DND-41 (cell line): ENCODE data around the gene DCAKD.

Source experiments
- ATAC-seq: fragments of 200-7000 bp; cut with Tn5 transposase; 3 replicates; pipeline ENCODE4 v1.9.1; 2021; ENCODE audit warnings: low read depth; ENCODE audit not compliant: insufficient read depth
- DNase-seq: peaks from one replicate; pipeline ENCODE4 v3.0.0-alpha.2; 2020
- H2AFZ ChIP-seq: 2 replicates; pipeline ENCODE4 v1.6.0; 2012; ENCODE audit warnings: low read depth, low read length
- H3K27ac ChIP-seq: 2 replicates; pipeline ENCODE4 v1.5.1; 2012; ENCODE audit warnings: low read length, inconsistent platforms
- H3K27me3 ChIP-seq: fragments of 200-600 bp; sonication (generic); 2 replicates; pipeline ENCODE4 v1.6.0; 2012; ENCODE audit warnings: low read length, mild to moderate bottlenecking, inconsistent platforms; ENCODE audit not compliant: insufficient read depth, poor library complexity
- H3K36me3 ChIP-seq: 2 replicates; pipeline ENCODE4 v1.5.1; 2012; ENCODE audit warnings: low read length, inconsistent platforms; ENCODE audit not compliant: insufficient read depth
- H3K4me1 ChIP-seq: 2 replicates; pipeline ENCODE4 v1.5.1; 2012; ENCODE audit warnings: mild to moderate bottlenecking, low read length; ENCODE audit not compliant: insufficient read depth
- H3K4me2 ChIP-seq: 2 replicates; pipeline ENCODE4 v1.6.0; 2012; ENCODE audit warnings: mild to moderate bottlenecking, moderate library complexity, low read length, inconsistent platforms; ENCODE audit not compliant: insufficient read depth
- H3K4me3 ChIP-seq, 2 experiments: fragments of 200-600 bp in 1 of 2; shearing (Covaris generic) in 1 of 2; 2 replicates each; pipeline ENCODE4 v1.5.1; 2012 to 2016; ENCODE audit warnings: inconsistent platforms in 2 of 2, low read length in 2 of 2, mild to moderate bottlenecking in 2 of 2, low read depth in 1 of 2, moderate library complexity in 1 of 2
- H3K79me2 ChIP-seq: 2 replicates; pipeline ENCODE4 v1.6.0; 2012; ENCODE audit warnings: low read length, inconsistent platforms; ENCODE audit not compliant: insufficient read depth
- H3K9ac ChIP-seq: 2 replicates; pipeline ENCODE4 v1.6.0; 2012; ENCODE audit warnings: low read depth, mild to moderate bottlenecking, inconsistent platforms, low read length, moderate library complexity
- H3K9me3 ChIP-seq: 2 replicates; pipeline ENCODE4 v1.5.1; 2012; ENCODE audit warnings: low read length, moderate library complexity, mild to moderate bottlenecking, inconsistent platforms; ENCODE audit not compliant: insufficient read depth, severe bottlenecking
- H4K20me1 ChIP-seq: 2 replicates; pipeline ENCODE4 v1.6.0; 2012; ENCODE audit warnings: low read length; ENCODE audit not compliant: insufficient read depth
- CTCF ChIP-seq: IDR thresholded peaks from 2 replicates; pipeline ENCODE4 v1.5.1; 2012; ENCODE audit warnings: borderline replicate concordance, low read length, moderate library complexity, mild to moderate bottlenecking; ENCODE audit not compliant: poor library complexity, severe bottlenecking; ENCODE audit errors: extremely low read depth
- EZH2 ChIP-seq: IDR thresholded peaks from 3 replicates; pipeline ENCODE4 v1.6.1; 2012; ENCODE audit warnings: borderline replicate concordance, low read depth, mild to moderate bottlenecking, moderate library complexity, low read length, inconsistent platforms; ENCODE audit not compliant: severe bottlenecking

DCAKD gene

GRCh38 chr17:45073414-45074070 is 22.1 kb upstream of the DCAKD start:
- Histone ChIP-seq H2AFZ (no peak overlapping the region), H3K4me3 (no peak overlapping the region), H3K9me3 (no peaks in the 10 kb centered on the region), H3K27me3 (no peaks in the 10 kb centered on the region), H3K79me2 (peaks cover 94% of the 10 kb centered on the region), H3K4me2 (no peak overlapping the region), H3K4me1 (no peaks in the 10 kb centered on the region), H3K36me3 (peaks cover 70% of the 10 kb centered on the region), H4K20me1 (peaks cover 44% of the 10 kb centered on the region), H3K9ac (no peak overlapping the region), H3K27ac (peak overlapping the region; percentile 31; the same call in 1 of the 2 replicates)
- ATAC-seq (no peak), DNase-seq (no peak)
- TF ChIP-seq EZH2: no peak

GRCh38 chr17:45070809-45071208 is 19.4 kb upstream of the DCAKD start:
- ATAC-seq (no peak), DNase-seq (no peak)
- TF ChIP-seq CTCF (no peak), EZH2 (no peak)
- no peak overlapping the region for H3K9ac ChIP-seq
- no peaks in the 10 kb centered on the region for H3K9me3 ChIP-seq
- no peak overlapping the region for H2AFZ ChIP-seq
- H3K27ac ChIP-seq: no peak overlapping the region
- H4K20me1 ChIP-seq: peaks cover 49% of the 10 kb centered on the region
- no peaks in the 10 kb centered on the region for H3K4me1 ChIP-seq
- no peak overlapping the region for H3K4me2 ChIP-seq
- H3K4me3 ChIP-seq: no peak overlapping the region
- peaks cover 94% of the 10 kb centered on the region for H3K79me2 ChIP-seq
- H3K36me3 ChIP-seq: peaks cover 73% of the 10 kb centered on the region
- H3K27me3 ChIP-seq: no peaks in the 10 kb centered on the region

GRCh38 chr17:45070001-45070400 is 18.6 kb upstream of the DCAKD start:
- Histone ChIP-seq H3K4me3 (no peak overlapping the region), H3K36me3 (peaks cover 67% of the 10 kb centered on the region), H2AFZ (no peak overlapping the region), H4K20me1 (peaks cover 45% of the 10 kb centered on the region), H3K79me2 (peaks cover 94% of the 10 kb centered on the region), H3K4me2 (no peak overlapping the region), H3K9me3 (no peaks in the 10 kb centered on the region), H3K4me1 (no peaks in the 10 kb centered on the region), H3K9ac (no peak overlapping the region), H3K27me3 (no peaks in the 10 kb centered on the region), H3K27ac (no peak overlapping the region)
- DNase-seq (no peak), ATAC-seq (no peak)
- no peak for TF ChIP-seq CTCF
- no peak for TF ChIP-seq EZH2

- Histone ChIP-seq H3K4me1 (peaks cover 10% of the 10 kb centered on the region), H3K9ac (0 out of 2 replicates have a peak overlapping the region, but pooled peaks have one; percentile 15), H3K9me3 (no peaks in the 10 kb centered on the region), H2AFZ (no peak overlapping the region), H3K27ac (no peak overlapping the region), H3K4me3 (no peak overlapping the region), H3K36me3 (peaks cover 56% of the 10 kb centered on the region), H4K20me1 (peaks cover 47% of the 10 kb centered on the region), H3K79me2 (peaks cover 94% of the 10 kb centered on the region), H3K4me2 (no peak overlapping the region), H3K27me3 (no peaks in the 10 kb centered on the region)
- no peak for DNase-seq
- no peak for ATAC-seq
- TF ChIP-seq EZH2: no peak
These were observed 16.2 kb upstream of the DCAKD start for GRCh38 chr17:45067637-45068036.
